HG03565 (cell line): ENCODE results near the gene KSR2.

ENCODE experiments used
- ATAC-seq: cut with Tn5 transposase; IDR thresholded peaks from one replicate; pipeline ENCODE4 v1.9.1; 2021; ENCODE audit warnings: mild to moderate bottlenecking, moderate library complexity; ENCODE audit not compliant: unreplicated experiment

KSR2 gene

DNA sequence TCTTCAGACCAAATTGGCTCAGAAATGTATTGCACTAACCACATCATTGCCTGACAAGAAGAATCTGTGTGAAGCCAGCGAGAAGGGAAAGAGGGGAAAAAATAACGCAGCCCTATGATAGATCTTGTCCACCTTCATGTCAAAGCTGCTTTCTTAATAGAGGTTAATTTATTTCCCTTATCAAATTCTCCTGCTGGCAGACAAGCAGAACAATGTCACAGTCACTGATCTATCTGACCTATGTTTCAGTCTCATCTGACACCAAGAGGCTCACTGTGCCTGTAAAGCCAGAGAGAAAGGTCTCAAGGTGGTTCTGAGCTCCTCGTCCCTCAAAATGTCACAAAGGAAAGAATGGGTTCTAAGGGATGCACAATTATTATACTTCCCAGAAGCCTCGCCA is 417.1 kb downstream of the KSR2 start:
- ATAC-seq = no peak

DNA sequence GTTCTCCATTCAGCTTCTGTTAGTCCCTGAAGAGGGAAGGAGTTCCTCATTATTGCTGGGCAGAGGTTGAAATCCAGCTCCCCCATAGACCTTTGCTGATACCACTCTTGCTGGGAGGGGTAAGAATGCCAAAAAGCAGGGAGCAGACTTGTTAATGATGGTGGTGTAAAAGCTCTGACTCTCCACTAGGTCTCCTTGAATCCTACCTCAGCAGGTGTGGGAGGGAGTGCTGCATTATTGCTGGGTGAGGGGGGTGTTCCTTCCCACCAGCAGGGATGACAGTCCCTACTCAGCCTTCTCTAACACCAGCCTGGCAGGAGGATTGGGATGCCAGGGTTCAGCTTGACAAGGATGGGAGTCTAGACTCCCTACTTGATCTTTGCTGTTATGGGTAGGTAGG is 421.6 kb downstream of the KSR2 start:
- ATAC-seq = no peak

DNA sequence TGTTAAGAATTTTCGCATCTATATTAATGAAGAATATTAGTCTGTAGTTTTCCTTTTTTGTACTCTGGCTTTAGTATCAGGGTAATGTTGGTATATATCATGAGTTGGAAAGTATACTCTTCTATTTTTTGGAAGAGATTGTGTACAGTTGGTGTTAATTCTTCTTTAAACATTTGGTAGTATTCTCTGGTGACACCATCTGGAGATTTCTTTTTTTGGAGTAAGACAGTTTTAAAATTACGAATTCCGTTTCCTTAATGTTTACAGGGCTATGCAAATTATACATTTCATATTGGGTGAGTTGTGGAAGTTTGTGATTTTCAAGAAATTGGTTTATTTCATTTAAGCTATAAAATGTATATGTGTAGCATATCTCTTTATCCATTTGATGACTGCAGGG is 423.6 kb downstream of the KSR2 start:
- no peak for ATAC-seq

DNA sequence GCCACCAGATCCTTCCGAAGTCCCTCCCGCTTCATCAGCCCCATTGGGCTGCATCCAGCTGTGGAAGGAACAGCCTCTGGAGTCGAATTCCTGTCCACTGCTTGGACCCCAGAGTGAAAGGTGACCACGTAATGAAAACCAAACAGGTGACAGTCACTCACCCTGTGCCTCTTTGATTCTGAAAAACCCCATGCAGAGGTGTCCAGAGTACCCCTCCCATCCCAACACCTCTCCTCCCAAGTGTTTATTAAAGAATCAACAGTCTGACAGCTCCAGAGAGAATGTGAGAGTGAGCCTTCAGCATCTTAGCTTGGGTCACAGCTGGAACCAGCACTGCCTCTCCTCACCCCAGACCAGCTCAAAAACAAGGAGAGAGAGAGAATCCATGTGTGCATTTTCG is 428.8 kb downstream of the KSR2 start:
- no peak for ATAC-seq

DNA sequence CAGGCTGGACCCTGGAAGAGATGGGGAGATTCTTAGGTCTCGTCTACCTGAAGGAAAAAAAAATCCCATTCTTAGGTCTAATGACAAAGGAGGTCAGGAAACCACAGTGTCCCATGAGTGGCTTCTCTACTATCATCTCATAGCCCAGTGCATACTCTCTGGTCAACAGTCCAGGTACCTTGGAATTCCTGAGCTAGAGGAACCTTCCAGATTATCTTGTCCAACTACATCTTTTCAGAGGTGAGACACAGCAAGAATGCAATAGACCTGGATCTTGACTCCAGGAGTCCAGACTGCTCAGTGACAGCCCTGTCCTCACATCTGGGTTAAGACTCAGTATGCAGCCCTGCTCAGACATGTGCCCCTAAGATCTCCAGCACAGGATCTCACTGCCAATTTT is 429.9 kb downstream of the KSR2 start:
- no peak for ATAC-seq

DNA sequence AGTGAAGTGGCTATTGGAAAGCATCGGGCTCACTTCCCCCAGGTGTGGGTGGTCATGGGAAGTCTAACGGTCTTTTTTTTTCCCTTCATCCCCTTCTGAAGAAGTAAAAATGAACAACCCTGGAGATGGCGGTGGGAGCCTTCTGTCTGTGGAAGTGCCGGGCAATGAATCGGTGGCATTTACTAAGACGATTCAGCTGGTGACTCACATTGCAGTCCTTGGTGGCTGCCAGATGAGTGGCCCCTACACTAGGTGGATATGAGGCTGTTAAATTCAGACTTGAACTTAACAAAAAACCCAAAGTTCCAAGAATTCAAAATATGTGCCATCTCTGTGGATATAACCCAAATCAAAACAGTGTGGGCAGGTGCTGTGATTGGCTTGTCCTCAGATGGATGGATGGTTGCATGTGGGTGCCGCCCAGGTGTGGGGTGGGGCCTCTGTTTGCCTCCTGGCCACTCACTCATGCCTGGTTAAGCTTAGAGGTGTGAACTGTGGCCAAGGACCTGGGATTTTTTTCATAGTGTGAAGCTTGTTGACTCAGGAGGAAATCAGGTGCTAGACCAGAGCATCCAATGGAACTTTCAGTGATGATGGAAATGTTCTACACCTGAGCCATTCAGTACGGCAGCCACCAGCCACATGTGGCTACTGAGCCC is 430.6 kb downstream of the KSR2 start:
- no peak for ATAC-seq

DNA sequence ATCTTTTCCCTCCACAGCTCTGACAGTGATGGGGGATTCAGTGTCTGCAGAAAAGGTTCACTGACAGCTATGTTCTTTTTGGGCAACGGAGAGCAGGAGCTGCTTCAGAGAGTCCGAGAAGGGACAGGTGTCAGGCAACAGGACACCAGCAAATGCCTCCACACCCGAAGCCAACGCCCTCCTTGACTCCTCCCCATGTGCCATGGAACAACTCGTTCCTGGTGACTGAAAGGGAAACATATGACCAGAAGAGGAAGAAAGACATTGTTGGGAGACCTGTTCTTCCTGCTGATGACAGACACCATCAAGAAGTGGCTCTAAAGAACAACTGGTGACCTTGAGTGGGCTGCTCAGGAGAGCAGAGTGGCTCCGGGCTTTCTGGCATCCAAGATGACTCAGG is 435.1 kb downstream of the KSR2 start:
- no peak for ATAC-seq

DNA sequence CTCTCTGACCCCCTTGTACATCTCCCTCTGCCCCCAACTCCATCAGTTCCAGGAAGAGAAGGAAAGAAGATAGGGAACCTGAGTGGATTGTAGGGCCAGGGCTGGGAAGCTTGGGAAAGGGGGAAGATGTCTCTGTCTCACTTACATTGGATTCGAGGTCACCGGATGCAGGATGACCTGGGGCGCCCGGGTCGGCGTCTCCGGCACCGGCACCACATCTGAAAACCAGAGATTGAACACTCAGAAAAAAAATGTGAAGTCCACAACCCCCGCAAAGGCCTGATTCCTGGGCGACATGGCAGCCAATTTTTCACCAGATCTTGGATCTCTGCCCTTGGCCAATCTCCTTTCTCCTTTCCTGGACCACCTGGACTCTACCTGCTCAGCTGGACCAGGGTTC is 438.0 kb downstream of the KSR2 start:
- ATAC-seq = no peak

DNA sequence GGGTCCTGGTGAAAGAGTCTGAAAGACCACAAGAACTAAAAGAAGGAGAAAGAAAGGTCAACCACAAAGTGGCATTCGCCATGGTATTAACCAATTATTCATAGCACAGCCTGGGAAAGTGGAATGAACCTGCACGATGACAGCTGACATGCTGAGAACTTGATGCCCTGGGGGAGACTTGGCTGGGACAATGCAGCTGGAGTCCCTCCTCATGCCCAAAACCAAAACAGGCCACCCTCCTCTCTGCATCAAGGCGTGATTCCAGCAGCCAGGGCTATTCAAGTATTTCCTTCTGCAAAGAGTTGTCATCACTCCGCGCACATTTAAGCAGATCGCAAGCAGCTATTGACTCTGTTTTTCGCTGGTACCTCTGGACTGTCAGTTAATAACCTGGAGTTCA is 440.3 kb downstream of the KSR2 start:
- ATAC-seq = no peak

DNA sequence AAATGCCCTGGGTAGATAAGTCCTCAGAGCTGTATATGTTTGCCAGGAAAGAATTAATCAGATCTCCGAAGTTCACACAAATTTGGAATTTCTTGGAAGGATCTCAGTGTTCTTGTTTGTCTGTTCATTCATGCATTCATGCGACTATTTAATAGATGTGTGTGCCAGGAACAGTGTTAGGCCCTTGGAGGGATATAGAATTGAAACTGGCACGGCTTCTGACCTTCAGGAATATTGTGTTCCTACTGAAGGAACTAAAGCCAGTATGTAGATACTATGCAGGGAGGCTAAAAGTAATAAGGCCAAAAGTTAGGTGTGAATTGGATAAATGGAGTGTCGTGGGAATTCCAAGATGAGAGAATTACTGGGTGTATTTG is 441.3 kb downstream of the KSR2 start:
- ATAC-seq = no peak

DNA sequence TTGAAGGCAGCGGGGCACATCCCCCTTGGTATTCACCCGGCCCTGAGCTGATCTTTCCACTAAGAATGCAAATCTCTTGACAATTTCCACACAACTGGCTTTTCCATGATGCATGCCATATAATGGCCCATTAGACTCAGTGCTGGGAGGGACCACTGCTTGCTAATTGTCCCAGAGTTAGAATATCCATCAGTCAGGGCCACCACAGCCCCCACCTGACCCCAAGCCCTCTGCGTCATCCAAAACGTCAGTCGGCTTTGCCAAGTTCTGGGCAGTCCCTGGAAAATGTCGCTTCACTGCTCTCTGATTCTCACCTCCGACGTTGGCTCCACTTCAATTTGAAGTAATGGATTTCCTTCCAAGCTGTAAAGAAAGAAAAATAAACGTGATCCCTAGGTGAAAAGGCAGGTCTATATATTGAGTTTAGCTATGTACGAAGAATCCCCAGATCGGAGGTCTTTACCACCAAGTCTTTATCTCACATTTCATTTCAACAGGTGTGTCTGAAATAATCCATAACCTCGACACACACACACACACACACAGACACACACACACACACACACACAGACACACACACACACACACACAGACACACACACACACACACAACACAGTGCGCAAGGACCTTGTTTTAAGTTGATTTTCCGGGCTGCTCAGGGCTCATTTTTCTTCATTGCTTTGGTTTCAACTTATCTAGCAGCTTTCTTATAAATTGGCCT is 441.9 kb downstream of the KSR2 start:
- ATAC-seq = no peak

DNA sequence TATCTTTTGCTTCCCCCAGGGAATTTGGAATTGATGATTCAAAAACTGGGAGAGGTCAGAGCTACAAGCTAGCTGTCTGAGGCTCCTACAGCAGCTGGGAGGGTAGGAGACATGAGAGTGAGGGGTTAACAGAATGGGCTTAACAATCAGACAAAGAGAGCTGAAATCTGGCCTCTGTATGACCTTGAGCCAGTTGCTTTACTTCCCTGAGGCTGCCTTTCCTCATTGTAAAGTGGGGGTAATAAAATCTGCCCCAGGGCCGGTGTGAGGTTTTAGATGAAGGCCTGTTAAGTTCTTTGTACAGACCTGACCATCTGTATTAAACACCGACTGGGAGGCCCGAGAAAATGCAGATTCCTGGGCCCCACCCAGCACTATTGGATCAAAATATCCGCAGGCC is 443.0 kb downstream of the KSR2 start:
- no peak for ATAC-seq

DNA sequence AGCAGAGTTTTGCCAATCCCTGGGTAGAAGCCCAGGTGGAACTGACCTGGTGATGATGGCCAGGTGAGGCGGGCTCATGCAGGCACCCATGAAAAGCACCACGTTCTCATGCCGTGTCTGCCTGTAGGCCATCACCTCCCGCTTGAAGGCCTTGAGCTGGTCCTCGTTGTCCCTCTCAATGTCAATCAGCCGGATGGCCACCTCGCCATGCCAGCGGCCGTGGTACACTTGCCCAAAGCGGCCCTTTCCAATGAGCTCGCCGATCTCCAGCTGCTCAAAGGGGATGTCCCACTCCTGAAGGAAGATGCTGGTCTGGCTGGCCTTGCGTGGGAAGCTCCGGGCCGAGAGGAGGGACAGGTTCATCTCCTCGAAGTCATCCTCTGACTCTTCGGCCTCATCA is 444.0 kb downstream of the KSR2 start:
- ATAC-seq = no peak

DNA sequence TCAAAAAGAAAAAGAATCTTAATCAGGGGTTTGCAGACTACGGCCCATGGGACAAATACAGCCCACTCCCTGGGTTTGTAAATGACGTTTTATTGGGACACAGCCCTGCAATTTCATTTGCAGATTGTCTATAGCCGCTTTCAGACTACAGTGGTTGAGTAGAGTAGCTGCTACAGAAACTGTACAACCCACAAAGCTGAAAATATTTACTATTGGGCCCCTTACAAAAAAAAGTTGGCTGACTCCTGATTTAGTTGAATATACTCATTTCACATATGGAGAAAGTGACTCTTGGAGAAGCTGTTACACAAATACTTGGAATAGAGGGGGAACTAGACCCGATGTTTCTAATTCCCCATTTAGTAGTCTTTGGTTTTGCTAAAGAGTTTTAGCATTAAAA is 444.8 kb downstream of the KSR2 start:
- no peak for ATAC-seq

DNA sequence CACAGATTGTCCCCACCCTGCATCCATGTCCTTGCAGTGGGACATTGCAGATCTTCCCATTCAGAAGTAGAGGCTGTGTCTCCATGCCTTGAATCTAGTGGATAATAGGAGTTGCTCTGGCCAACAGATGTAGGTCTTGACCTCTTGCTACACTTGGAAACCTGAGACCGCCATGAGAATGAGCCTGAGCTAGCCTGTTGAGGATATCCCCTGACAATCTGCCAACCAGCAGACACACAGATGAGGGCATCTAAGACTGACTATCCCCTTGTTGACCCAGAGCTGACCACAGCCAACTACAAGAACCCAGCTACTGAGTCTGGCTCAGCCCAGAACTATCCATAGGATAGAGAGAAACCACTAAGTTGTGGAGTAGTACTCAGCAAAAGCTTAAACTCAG is 446.2 kb downstream of the KSR2 start:
- no peak for ATAC-seq

DNA sequence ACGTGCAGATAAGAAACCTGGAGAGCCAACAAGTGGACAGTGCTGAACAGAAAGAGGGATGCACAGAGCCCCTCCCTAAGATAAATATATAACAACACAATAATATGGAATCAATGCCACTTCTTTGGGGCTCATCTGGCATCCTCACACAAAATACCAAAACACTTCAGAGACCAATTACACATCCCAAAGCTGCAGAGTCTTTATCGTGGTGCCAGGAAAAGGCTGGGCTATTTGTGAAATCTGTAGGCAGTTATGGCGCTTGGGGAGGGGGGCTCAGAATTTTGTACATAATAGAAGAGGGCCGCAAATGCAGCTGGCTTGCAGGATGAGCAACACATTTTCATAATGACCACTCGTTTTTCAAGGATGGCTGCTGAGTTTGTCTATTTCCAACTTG is 446.9 kb downstream of the KSR2 start:
- ATAC-seq = no peak

DNA sequence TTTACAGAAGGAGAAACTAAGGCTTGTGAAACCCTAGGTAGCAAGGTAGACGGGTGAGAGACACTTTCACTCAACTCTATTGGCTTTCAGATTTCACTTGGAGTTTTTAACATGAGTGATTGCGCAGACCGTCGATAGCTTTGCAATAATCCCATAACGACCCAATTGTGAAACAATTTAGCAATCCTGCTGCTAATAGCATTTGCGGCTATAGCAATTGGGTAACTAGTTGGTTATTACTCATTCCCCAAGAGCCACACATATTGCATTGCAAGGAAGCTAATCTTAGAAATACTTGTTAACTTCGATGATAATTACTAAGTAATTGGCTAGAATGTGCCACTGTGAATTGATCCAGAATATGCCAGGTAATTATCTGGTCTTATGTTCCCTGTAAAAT is 447.4 kb downstream of the KSR2 start:
- no peak for ATAC-seq

DNA sequence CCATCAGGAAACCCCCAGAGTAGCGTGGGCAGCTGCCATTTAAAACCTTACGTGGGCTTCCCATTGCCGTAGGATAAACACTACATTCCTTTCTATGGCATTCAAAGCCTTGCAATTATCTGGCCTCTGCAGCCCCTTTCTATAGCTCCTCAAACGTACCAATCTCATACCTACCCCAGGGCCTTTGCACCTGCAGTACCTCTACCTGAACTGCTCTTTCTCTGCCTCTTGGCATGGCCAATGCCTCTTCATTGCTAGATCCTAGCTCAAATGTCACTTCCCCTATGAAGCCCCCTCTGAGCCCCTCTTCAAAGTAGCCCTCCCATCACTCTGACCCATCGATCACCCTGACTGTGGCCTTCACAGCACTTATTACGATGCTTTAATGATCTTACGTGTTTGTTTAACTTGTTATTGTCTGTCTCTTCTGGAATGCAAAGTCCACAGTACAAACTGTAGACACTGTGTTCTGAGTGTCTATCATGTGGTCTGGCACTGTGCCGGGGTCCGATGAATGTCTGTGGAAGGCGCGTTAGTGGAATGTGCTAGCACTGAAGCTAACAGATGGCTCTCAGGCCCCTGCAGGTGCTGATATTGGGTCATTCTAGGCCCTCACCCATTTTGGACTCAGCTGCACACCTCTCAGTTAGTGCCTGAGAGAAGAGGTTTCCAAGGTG is 450.1 kb downstream of the KSR2 start:
- no peak for ATAC-seq

DNA sequence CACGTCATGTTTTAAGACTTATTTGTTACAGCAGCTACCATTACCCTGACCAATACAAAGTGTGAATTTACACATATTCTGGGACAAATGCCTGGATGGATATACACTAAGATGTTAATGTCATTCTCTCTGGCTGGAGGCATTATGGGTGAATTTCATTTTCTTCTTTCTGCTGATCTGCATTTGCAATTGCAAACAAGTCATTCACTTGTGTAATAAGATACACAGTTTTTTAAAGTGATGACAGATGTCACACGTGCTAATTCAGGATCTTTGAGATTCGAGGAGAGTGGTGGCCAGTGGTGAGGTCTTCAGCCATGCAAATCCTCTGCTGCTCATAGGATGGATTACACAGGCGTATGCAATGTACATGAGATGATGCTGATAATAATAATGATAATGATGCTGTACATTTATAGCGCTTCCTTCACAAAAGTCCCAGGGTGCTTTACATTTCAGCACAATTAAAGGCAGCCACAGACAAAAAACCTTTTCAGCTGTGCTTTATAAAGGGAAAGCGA is 451.5 kb downstream of the KSR2 start:
- ATAC-seq = no peak

DNA sequence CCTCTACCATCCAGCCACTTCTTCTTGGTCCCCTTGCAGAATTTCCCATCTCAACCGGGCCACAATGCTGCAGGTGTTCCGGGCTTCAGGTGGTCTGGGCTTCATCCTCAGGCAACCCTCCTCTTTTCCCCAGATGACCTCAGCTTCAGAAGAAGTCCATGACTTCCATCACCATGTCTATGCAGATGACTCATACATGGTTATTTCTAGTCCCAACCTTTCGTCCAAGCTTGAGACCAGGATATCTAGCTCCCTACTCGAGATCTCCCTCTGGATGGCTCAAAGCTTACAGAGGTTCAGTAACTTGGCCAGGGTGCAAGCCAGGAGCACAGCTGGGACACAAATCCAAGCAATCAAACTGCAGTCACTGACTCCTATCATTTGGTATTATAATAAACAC is 452.8 kb downstream of the KSR2 start:
- no peak for ATAC-seq

DNA sequence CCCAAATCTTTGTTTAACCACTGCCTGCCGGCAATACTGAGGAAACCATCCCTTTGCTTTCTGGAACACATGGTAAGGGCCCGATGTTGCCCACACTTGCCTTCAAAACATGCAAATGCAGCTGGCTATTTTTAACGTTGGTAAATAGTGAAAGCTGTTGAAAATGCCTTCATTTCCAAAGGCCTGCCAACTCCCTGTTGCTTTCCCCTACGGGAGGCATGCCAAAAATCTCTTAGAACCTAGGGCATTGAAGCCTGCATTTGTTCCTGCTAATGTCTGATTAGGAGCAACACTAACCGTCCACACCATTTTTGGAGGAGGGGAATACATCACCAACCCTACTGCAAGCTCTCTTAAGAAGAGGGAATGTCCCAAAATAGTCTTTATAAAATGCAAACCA is 454.8 kb downstream of the KSR2 start:
- ATAC-seq = no peak

DNA sequence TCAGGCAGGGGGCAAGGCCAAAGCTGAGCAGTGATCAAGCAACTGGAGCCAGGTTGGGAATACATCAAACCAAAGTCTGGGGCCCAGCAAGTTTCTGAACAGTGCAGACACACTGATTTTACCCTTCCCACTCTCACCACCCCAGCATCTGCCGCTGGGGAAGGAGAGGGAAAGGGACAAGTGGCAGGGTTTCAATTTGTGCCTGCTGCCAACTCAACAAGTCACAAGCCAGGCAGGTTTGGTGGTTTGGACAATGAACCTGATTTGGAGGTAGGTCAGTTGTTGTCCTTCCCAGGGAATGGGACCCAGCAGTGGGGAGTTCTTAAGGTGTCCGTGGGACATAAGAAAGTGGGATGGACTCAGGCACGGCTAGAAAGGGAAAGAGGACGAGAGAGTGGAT is 455.4 kb downstream of the KSR2 start:
- ATAC-seq = no peak
